ENCODE measurements around the gene PVALEF. TPM values are rescaled to one million over a fixed set of nuclear protein-coding genes. Genes with fewer than 3 reads are reported as not detected.

PVALEF gene
- total RNA-seq, 1 experiment from 2014 or later: not detected

DNA sequence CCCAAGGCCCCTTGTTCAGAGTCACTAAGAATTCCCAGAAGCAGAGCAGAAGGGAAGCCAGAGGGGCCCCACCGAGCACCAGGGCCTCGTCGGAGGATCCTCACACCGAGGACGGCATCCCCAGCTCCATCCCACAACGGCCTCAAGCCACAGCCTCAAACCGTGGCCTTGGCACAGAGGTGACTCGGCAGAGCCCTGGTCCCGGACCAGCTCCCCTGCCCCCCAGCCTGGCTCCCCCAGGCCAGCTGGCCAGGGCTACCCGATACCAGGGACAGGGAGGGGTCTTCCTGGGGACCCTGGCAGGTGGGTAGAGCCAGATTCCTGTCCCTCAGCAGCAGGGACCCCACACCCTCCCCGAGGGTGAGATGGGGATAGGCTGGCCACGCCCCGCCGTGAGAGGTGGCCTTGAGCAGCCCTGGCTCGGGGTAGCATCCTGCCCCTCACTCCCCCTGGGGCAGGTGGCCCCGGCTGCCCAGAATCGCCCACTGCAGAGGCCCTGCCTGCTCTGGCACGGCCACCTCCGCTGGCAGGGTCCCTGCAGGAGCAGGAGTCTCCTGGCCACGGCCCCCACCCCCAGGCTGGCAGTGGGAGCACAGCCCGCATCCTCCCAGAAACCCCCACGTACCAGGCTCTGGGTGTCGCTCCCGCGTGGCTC lies 5.6 kb upstream of the PVALEF start:
- no peak overlapping the region for H4K8ac ChIP-seq (replicated peaks; ENCODE audit: insufficient read length, low read depth, low read length)
- H2AFZ ChIP-seq (ENCODE audit: low read length): no peak overlapping the region
- DNase-seq: no peak
- H3K27me3 Mint-ChIP-seq (ENCODE audit: low read depth): peaks cover 2% of the 10 kb centered on the region; the same call in 1 of the 2 replicates
- H3K4ac ChIP-seq (ENCODE audit: low read depth, low read length): no peak overlapping the region
- no peaks in the 10 kb centered on the region for H3K9me3 Mint-ChIP-seq
- H3K4me3 Mint-ChIP-seq: no peak overlapping the region
- no peak overlapping the region for H3K56ac ChIP-seq (ENCODE audit: insufficient read length, low read depth, low read length)
- no peaks in the 10 kb centered on the region for H3K9me3 ChIP-seq (ENCODE audit: control insufficient read depth, low read depth, low read length)
- H3K79me2 ChIP-seq (ENCODE audit: insufficient read depth, low read length): no peaks in the 10 kb centered on the region
- H2BK12ac ChIP-seq (ENCODE audit: insufficient read length, low read depth, low read length): no peak overlapping the region
- H3K9ac ChIP-seq (ENCODE audit: extremely low read depth, insufficient read length, low read length): no peak overlapping the region
- no peak overlapping the region for H3K14ac ChIP-seq (ENCODE audit: insufficient read depth, low read length)
- H2BK5ac ChIP-seq (ENCODE audit: insufficient read length, low read length): no peak overlapping the region
- H3K79me1 ChIP-seq (ENCODE audit: insufficient read depth, low read depth, low read length, poor library complexity, severe bottlenecking): no peaks in the 10 kb centered on the region
- no peak overlapping the region for H2BK15ac ChIP-seq (ENCODE audit: low read depth, low read length)
- no peaks in the 10 kb centered on the region for H3K4me1 ChIP-seq (ENCODE audit: insufficient read depth, low read length)
- H3K27me3 ChIP-seq (ENCODE audit: insufficient read depth, low read length): no peaks in the 10 kb centered on the region
- H3K23me2 ChIP-seq (ENCODE audit: insufficient read length, low read depth, low read length, poor library complexity, severe bottlenecking): no peaks in the 10 kb centered on the region
- no peak overlapping the region for H3K27ac Mint-ChIP-seq
- H3K27ac ChIP-seq (ENCODE audit: insufficient read length, low read depth, low read length): no peak overlapping the region
- no peaks in the 10 kb centered on the region for H4K20me1 ChIP-seq (ENCODE audit: control insufficient read depth, insufficient read depth, insufficient read length)
- no CpG with 5 or more reads among the region's 25 CpGs for WGBS (ENCODE audit: extremely low coverage, insufficient read length, low lambda C conversion rate)
- H3K36me3 Mint-ChIP-seq (ENCODE audit: insufficient read depth in 1 of 3, low read depth in 3 of 3): no peaks in the 10 kb centered on the region
- H3K4me2 ChIP-seq (ENCODE audit: insufficient read depth, insufficient read length, low read length): no peak overlapping the region
- H4K91ac ChIP-seq (ENCODE audit: insufficient read length, low read depth, low read length): no peak overlapping the region
- H3K18ac ChIP-seq (ENCODE audit: insufficient read length, low read depth, low read length): no peak overlapping the region
- H2BK20ac ChIP-seq (ENCODE audit: low read depth, low read length, poor library complexity, severe bottlenecking): no peak overlapping the region
- no peaks in the 10 kb centered on the region for H3K4me1 Mint-ChIP-seq
- no peak overlapping the region for H2BK120ac ChIP-seq (ENCODE audit: low read depth, low read length, poor library complexity, severe bottlenecking)
- H3T11ph ChIP-seq (ENCODE audit: low read length): no peak overlapping the region
- no peak overlapping the region for H3K23ac ChIP-seq (ENCODE audit: insufficient read length, low read depth, low read length)
- no peak overlapping the region for H2AK5ac ChIP-seq (ENCODE audit: insufficient read length, low read length)
- H4K5ac ChIP-seq (ENCODE audit: insufficient read length, low read depth, low read length): no peak overlapping the region
- TF ChIP-seq, protein P1, sequence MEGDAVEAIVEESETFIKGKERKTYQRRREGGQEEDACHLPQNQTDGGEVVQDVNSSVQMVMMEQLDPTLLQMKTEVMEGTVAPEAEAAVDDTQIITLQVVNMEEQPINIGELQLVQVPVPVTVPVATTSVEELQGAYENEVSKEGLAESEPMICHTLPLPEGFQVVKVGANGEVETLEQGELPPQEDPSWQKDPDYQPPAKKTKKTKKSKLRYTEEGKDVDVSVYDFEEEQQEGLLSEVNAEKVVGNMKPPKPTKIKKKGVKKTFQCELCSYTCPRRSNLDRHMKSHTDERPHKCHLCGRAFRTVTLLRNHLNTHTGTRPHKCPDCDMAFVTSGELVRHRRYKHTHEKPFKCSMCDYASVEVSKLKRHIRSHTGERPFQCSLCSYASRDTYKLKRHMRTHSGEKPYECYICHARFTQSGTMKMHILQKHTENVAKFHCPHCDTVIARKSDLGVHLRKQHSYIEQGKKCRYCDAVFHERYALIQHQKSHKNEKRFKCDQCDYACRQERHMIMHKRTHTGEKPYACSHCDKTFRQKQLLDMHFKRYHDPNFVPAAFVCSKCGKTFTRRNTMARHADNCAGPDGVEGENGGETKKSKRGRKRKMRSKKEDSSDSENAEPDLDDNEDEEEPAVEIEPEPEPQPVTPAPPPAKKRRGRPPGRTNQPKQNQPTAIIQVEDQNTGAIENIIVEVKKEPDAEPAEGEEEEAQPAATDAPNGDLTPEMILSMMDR (conservative IDR thresholded peaks at IDR 0.05): no peak

Measured in H9 (cell line).